Caco-2 (cell line): ENCODE data around the gene GPR78. TPM values are rescaled to one million over a fixed set of nuclear protein-coding genes. Genes with fewer than 3 reads are reported as not detected.

ENCODE experiments used
- BruUV-seq: library from RNA; stranded (reverse); fragments of 400-500 nt; replicated peaks from 2 replicates; lab custom pipeline; 2021; lab: Mats Ljungman, UMichigan
- CTCF ChIA-PET: fragments of 300-600 bp; sonication (Branson Sonifier 250); formaldehyde crosslinking; loops from one replicate; lab custom pipeline; 2022; ENCODE audit warnings: antibody characterized with exemption; lab: Charles Lee
- POLR2A ChIA-PET: fragments of 300-600 bp; sonication (Branson Sonifier 250); formaldehyde crosslinking; loops from one replicate; lab custom pipeline; 2022; ENCODE audit warnings: antibody characterized with exemption; lab: Charles Lee
- DNase-seq, 2 experiments: peaks; one replicate each; pipeline versions ENCODE4 v3.0.0 to v3.0.0-alpha.2; 2020 to 2022
- H3K27me3 ChIP-seq: replicated peaks from 2 replicates; pipeline ENCODE4 v1.6.0; 2011; ENCODE audit warnings: low read length; ENCODE audit not compliant: control insufficient read depth, insufficient read depth
- H3K36me3 ChIP-seq: 2 replicates; pipeline ENCODE4 v1.5.1; 2011; ENCODE audit warnings: low read length; ENCODE audit not compliant: control insufficient read depth, insufficient read depth
- H3K4me1 ChIP-seq: fragments of 250-450 bp; sonication (Bioruptor Pico); 2 replicates; pipeline ENCODE4 v1.5.1; 2020; ENCODE audit warnings: mild to moderate bottlenecking
- H3K4me3 ChIP-seq: 2 replicates; pipeline ENCODE4 v1.5.1; 2011; ENCODE audit warnings: low read depth, mild to moderate bottlenecking, control low read depth, low read length
- H3K9me3 ChIP-seq: fragments of 250-450 bp; sonication (Bioruptor Pico); 2 replicates; pipeline ENCODE4 v1.5.1; 2020; ENCODE audit warnings: mild to moderate bottlenecking, moderate library complexity
- H3K27ac Mint-ChIP-seq: one replicate; pipeline ENCODE4 v1.8.0; 2022; ENCODE audit warnings: mixed read lengths; ENCODE audit not compliant: unreplicated experiment
- H3K27me3 Mint-ChIP-seq: one replicate; pipeline ENCODE4 v1.8.0; 2022; ENCODE audit warnings: mixed read lengths; ENCODE audit not compliant: insufficient read depth, unreplicated experiment
- H3K36me3 Mint-ChIP-seq: one replicate; pipeline ENCODE4 v1.8.0; 2022; ENCODE audit warnings: mild to moderate bottlenecking, mixed read lengths; ENCODE audit not compliant: insufficient read depth, unreplicated experiment
- H3K4me1 Mint-ChIP-seq: one replicate; pipeline ENCODE4 v1.8.0; 2022; ENCODE audit warnings: low read depth, mixed read lengths; ENCODE audit not compliant: unreplicated experiment
- H3K4me3 Mint-ChIP-seq: one replicate; pipeline ENCODE4 v1.8.0; 2022; ENCODE audit warnings: mild to moderate bottlenecking, moderate library complexity, mixed read lengths; ENCODE audit not compliant: unreplicated experiment
- H3K9me3 Mint-ChIP-seq: one replicate; pipeline ENCODE4 v1.8.0; 2022; ENCODE audit warnings: mixed read lengths; ENCODE audit not compliant: unreplicated experiment
- intact Hi-C: fragments of 100-400 bp; cut with micrococcal nuclease; formaldehyde crosslinking; loops from one replicate; pipeline ENCODE4 v1.10.0; 2022; ENCODE audit not compliant: unreplicated experiment
- total RNA-seq: library from RNA; stranded (reverse); gene quantifications from 2 replicates; pipeline ENCODE4 v1.2.3, GENCODE V29; 2022
- TF ChIP-seq, protein P1 (sequence below), 2 experiments: fragments of 200-600 bp in 1 of 2; IDR thresholded peaks; 1 replicate in 1 of 2; 2 replicates in 1 of 2; pipeline versions ENCODE4 v1.5.1 to v1.8.0; 2011 to 2022; ENCODE audit warnings: antibody characterized with exemption in 1 of 2, control low read depth in 1 of 2, inconsistent platforms in 1 of 2, low read depth in 1 of 2, low read length in 1 of 2, mild to moderate bottlenecking in 1 of 2, moderate library complexity in 1 of 2; ENCODE audit not compliant: insufficient read depth in 1 of 2, severe bottlenecking in 1 of 2, unreplicated experiment in 1 of 2

GPR78 gene
- total RNA-seq, 1 experiment from 2014 or later = 0.68 TPM

DNA sequence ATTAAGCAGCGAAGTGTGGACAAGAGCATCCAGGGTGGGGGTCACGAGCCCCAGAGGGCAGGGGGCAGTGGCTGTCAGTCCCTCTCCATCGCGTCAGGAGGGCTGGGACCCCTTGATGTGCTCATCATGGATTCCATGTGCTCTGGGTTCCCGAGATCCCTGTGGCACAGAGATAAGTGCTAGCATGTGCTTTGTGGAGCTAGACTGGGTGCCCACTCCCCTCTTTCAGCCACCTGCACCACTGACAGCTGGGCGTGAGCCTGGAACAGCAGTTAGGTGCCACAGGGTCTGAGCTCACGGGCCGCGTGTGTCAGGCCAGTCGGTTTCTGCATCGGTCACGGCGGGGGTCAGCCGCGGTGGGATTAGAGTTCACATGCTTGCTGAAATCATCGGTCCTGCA is 36.6 kb downstream of the GPR78 start:
- Histone ChIP-seq H3K27me3 (no peaks in the 10 kb centered on the region), H3K36me3 (no peaks in the 10 kb centered on the region), H3K4me1 (no peaks in the 10 kb centered on the region), H3K9me3 (no peaks in the 10 kb centered on the region), H3K4me3 (no peak overlapping the region)
- H3K36me3 Mint-ChIP-seq = peaks cover 3% of the 10 kb centered on the region
- DNase-seq = no peak
- intact Hi-C loops = no loop called here
- no peak overlapping the region for H3K27ac Mint-ChIP-seq
- ChIA-PET CTCF (interaction anchor here (1.5 kb wide), 1 partner anchor 9 kb away, joined by 4 read pairs; no protein-coding TSS in a partner anchor), POLR2A (no interaction called here)
- H3K9me3 Mint-ChIP-seq = no peaks in the 10 kb centered on the region
- no TSS peak for BruUV-seq
- no peaks in the 10 kb centered on the region for H3K4me1 Mint-ChIP-seq
- peaks cover under 1% of the 10 kb centered on the region for H3K27me3 Mint-ChIP-seq
- TF ChIP-seq, protein P1, sequence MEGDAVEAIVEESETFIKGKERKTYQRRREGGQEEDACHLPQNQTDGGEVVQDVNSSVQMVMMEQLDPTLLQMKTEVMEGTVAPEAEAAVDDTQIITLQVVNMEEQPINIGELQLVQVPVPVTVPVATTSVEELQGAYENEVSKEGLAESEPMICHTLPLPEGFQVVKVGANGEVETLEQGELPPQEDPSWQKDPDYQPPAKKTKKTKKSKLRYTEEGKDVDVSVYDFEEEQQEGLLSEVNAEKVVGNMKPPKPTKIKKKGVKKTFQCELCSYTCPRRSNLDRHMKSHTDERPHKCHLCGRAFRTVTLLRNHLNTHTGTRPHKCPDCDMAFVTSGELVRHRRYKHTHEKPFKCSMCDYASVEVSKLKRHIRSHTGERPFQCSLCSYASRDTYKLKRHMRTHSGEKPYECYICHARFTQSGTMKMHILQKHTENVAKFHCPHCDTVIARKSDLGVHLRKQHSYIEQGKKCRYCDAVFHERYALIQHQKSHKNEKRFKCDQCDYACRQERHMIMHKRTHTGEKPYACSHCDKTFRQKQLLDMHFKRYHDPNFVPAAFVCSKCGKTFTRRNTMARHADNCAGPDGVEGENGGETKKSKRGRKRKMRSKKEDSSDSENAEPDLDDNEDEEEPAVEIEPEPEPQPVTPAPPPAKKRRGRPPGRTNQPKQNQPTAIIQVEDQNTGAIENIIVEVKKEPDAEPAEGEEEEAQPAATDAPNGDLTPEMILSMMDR (IDR thresholded peaks at IDR 0.05; ENCODE audit: insufficient read depth in 1 of 2, low read depth in 1 of 2, low read length in 1 of 2, severe bottlenecking in 1 of 2, unreplicated experiment in 1 of 2) = no peak
- no peak overlapping the region for H3K4me3 Mint-ChIP-seq

DNA sequence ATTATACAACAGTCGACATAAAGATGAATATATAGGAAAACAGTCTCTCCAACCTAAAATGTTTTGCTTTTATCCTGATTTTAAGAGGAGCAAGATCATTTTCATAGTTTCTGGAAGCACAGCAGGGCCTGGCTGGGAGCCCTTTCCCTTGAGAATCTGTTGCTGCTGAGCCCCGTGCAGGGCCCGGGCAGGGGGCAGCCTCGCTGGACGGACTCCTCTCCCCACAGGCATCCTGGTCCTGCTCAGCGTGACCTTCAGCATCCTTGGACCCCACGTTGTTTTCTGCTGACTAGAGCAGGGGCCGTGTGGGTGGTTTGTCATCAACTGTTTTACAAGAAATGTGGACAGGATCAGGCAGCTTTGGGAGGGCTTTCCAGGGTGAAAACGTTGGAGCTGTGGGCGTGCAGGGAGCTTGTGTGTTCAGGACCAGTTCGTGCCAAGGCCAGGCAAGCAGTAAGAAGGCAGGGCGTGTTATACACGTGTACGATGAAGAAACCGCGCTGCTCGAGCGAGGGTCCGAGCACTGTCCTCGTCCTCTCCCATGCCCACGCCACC is 37.4 kb downstream of the GPR78 start:
- ChIA-PET POLR2A (no interaction called here), CTCF (interaction anchor here (1.5 kb wide), 1 partner anchor 10 kb away, joined by 4 read pairs; no protein-coding TSS in a partner anchor)
- TF ChIP-seq, protein P1 (IDR thresholded peaks at IDR 0.05; ENCODE audit: insufficient read depth in 1 of 2, low read depth in 1 of 2, low read length in 1 of 2, severe bottlenecking in 1 of 2, unreplicated experiment in 1 of 2) = no peak
- Histone ChIP-seq H3K4me1 (no peaks in the 10 kb centered on the region), H3K36me3 (no peaks in the 10 kb centered on the region), H3K9me3 (no peaks in the 10 kb centered on the region), H3K4me3 (no peak overlapping the region), H3K27me3 (no peaks in the 10 kb centered on the region)
- Mint-ChIP-seq H3K27ac (no peak overlapping the region), H3K36me3 (no peaks in the 10 kb centered on the region), H3K9me3 (no peaks in the 10 kb centered on the region), H3K27me3 (no peaks in the 10 kb centered on the region), H3K4me3 (no peak overlapping the region), H3K4me1 (no peaks in the 10 kb centered on the region)
- BruUV-seq = no TSS peak
- no peak for DNase-seq
- intact Hi-C loops = no loop called here

DNA sequence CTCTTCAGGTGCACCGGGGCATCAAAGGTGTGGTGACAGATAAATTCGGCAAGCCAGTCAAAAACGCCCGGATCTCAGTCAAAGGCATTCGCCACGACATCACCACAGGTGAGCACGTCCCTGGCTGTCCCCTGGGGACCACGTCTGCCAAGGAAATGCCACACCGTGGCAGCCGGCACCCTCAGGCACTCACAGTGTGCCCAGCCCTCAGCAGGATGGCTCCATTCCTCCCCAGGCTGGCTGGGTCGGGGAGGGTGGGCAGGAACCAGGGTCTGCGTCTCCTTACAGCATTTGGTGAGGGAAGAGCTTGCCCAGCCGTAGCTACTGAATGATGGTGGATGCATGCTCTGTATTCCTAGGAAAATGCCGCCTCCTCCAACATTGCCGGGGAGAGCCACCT is 38.2 kb downstream of the GPR78 start:
- Mint-ChIP-seq H3K27ac (no peak overlapping the region), H3K27me3 (no peaks in the 10 kb centered on the region), H3K9me3 (no peaks in the 10 kb centered on the region), H3K4me1 (no peaks in the 10 kb centered on the region), H3K36me3 (no peaks in the 10 kb centered on the region), H3K4me3 (no peak overlapping the region)
- ChIA-PET CTCF (no interaction called here), POLR2A (no interaction called here)
- intact Hi-C loops = no loop called here
- no peak for DNase-seq
- TF ChIP-seq, protein P1 (IDR thresholded peaks at IDR 0.05; ENCODE audit: insufficient read depth in 1 of 2, low read depth in 1 of 2, low read length in 1 of 2, severe bottlenecking in 1 of 2, unreplicated experiment in 1 of 2) = no peak
- no TSS peak for BruUV-seq
- Histone ChIP-seq H3K27me3 (no peaks in the 10 kb centered on the region), H3K4me3 (no peak overlapping the region), H3K36me3 (no peaks in the 10 kb centered on the region), H3K9me3 (no peaks in the 10 kb centered on the region), H3K4me1 (no peaks in the 10 kb centered on the region)
